GM12872 (cell line): ENCODE data around the gene ELP5.

Source experiments
- TF ChIP-seq, protein P1 (sequence below): IDR thresholded peaks from 3 replicates; pipeline ENCODE4 v1.5.1; 2011; ENCODE audit warnings: low read depth, mild to moderate bottlenecking, low read length, moderate library complexity; ENCODE audit not compliant: insufficient read depth

The ELP5 gene

DNA sequence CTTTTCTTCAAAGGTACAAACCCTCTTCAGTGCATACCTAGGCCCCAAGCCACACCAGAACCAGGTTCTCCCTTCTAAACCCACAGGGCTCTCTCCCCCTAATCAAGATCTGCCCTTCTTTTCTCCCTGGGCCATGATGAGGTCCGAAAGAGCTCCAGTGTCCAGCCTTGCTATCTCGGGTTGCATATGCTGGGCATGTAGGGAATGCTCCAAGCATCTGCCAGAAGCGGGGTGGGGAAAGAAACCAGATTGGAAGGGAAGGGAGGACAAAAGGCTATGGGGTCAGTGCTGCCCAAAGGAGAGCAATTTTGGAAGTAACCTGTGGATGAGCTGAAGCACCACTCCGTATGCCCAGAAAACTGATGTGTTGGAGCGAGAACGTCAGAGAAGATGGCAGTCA, 2.8 kb upstream of the ELP5 start:
- TF ChIP-seq, protein P1, sequence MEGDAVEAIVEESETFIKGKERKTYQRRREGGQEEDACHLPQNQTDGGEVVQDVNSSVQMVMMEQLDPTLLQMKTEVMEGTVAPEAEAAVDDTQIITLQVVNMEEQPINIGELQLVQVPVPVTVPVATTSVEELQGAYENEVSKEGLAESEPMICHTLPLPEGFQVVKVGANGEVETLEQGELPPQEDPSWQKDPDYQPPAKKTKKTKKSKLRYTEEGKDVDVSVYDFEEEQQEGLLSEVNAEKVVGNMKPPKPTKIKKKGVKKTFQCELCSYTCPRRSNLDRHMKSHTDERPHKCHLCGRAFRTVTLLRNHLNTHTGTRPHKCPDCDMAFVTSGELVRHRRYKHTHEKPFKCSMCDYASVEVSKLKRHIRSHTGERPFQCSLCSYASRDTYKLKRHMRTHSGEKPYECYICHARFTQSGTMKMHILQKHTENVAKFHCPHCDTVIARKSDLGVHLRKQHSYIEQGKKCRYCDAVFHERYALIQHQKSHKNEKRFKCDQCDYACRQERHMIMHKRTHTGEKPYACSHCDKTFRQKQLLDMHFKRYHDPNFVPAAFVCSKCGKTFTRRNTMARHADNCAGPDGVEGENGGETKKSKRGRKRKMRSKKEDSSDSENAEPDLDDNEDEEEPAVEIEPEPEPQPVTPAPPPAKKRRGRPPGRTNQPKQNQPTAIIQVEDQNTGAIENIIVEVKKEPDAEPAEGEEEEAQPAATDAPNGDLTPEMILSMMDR: no peak

DNA sequence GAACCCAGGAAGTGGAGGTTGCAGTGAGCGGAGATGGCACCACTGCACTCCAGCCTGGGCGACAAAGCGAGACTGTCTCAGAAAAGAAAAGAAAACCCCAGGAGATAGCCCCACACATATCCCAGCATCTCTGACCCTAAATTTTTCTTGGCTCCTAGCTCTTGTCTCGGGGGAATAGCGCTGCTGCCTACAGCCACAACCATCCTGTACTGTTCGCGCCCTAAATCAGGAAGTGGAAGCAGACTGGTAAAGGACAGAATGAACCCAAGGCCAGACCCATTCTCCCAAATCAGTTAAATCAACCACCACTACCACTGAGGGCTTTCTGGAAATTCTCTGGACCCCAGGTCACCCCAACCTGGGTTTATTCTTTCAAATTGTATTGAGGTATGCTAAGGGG, 2.2 kb upstream of the ELP5 start:
- TF ChIP-seq, protein P1: no peak

DNA sequence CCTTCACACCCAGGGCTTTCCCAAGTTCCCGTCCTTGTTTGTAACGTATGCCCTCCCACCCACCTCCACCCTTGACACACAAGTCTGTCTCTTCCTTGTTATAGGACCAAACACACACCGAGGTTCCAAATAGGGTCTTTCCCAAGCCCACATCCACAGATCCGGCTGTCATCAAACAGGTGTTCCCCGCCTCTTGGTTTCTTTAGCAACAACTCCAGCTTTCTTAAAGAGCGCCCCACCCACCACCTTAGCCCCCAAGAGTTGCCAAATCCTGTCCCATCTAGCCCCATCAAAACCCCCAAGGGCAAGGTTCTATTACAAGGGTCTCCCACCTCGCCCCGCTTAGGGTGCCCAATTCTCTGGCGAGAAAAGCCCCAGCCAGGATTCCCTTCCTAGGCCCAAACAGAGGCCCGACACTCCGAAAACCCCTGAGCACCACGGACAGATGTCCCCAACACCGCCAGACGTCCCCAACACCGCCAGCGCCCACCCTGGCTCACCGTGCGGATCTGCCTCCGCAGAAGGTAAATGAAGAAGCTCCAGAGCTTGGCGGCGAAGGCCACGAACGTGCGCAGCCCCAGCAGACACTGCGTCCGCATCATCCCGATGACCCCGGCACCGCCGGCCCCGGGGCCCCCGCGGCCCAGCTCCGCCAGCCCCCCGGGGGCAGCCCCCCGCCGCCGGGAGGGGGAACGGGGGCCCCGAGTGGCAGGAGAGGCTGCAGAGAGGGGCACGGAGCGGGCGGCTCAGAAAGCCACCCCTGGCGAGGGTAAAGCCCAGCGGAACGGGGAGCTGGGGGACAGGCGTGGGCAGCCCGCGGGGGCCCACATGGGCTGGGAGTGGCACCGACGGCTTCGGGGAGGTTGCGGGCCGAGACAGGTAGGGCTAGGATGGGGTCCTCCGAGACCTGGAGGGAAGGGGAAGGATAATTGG, 1.1 kb upstream of the ELP5 start:
- TF ChIP-seq, protein P1: no peak

DNA sequence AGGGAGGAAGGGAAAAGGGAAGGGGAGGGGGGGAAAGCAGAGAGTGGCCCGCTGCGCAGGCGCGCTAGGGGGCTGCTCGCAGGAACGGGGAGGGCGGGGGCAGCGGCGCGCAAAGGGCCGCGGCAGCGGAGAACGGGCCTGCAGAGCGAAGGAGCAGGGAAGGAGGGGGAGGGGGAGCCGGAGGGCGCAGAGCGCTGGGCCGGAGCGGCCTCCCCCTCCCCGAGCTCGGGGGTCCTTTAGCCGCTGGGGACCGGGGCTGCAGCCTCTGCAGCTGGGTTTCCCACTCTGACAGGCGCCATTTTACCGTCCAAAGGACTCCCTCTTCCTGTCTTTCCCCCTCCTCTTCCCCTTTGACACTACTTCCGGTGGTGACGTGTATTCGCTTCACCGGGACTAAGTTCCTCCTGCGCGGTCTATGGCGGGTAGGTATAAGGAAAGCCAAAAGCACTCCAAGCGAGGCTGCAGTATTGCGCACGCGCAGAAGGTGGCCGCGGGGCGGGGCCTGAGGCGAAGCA, 297 bp upstream of the ELP5 start, which contains the start of gene CTDNEP1:
Gene CTDNEP1 (minus strand): TSS at position 74 of the 515 bp plus-strand sequence. CDS start 438 bp downstream, outside the sequence.
- TF ChIP-seq, protein P1: no peak

DNA sequence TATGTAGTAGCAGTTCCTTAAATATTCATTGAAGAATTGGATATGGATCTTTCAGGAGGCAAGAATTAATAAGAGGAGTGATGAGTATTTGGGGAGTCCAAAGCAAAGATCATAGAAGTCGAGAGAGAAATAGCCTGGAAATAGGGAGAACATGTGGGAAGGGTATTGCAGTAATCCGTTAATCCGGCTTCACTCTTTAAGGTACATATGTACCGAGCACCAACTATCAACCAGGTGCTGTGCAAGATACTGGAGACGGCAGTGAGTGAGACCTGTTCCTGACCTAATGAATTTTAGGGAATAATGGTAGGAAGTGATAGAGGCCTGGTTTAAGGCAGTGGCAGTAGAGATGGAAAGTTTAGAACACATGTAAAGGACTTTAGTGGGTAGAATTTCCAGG, 1.1 kb downstream of the ELP5 start:
- TF ChIP-seq, protein P1: no peak

DNA sequence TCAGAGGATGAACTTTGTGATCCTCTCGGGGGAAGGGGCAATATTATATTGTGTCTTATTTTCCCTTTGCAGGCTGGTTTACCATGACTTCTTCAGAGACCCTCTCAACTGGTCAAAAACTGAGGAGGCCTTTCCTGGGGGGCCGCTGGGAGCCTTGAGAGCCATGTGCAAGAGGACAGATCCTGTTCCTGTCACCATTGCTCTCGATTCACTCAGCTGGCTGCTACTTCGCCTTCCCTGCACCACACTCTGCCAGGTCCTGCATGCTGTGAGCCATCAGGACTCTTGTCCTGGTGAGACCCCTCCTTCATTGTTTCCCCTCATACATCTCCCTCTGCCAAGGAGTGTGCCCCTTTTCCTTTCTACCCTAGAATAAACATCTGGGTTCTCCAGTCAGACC, 2.5 kb downstream of the ELP5 start:
- TF ChIP-seq, protein P1: no peak

DNA sequence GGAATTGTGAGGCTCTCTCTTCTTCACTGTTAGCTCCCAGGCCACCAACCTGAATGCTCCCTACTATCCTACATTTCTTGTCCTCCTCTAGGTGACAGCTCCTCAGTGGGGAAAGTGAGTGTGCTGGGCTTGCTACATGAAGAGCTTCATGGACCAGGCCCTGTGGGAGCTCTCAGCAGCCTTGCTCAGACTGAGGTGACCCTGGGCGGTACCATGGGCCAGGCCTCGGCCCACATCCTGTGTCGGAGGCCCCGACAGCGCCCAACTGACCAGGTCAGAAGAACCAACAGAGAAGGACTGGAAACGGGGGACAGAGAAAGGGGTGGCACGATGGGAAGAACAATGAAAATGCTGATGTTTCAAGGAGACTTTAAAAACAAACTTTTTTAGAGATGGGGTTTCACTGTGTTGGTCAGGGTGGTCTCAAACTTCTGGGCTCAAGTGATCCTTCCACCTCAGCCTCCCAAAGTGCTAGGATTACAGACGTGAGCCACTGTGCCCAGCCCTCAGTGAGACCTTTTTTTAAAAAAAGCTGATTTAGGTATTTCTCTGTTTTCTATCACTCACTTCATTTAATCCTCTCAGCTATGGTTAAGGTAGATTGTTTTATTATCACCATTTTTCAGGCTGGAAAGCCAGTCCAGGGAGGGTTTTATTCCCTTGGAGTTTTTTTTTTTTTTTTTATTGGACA, 4.9 kb downstream of the ELP5 start:
- TF ChIP-seq, protein P1: no peak
